Stimulated activated CD4-positive, alpha-beta T cell treated with anti-CD3 and anti-CD28 coated beads, Interleukin-4, amount 100 ng/mL, for 4 hours (primary cell): ENCODE data around the gene SUPT16H.
"Not testable (repeated sequence)": the region's sequence is repeated elsewhere in the genome, so short reads cannot be mapped to it uniquely, and the experiment has no call there.

Experiments
- DNase-seq, 2 experiments: peaks; one replicate each; pipeline ENCODE4 v3.0.0-alpha.2; 2020

The SUPT16H gene

GRCh38 chr14:21356511-21356910, 27.3 kb downstream of the SUPT16H start:
- DNase-seq, result no peak

GRCh38 chr14:21352587-21352986, 31.2 kb downstream of the SUPT16H start:
- no peak for DNase-seq

GRCh38 chr14:21350539-21350938, 33.3 kb downstream of the SUPT16H start:
- DNase-seq, result no peak

- no peak for DNase-seq
Observed at GRCh38 chr14:21347201-21347600, 36.6 kb downstream of the SUPT16H start.

- no peak for DNase-seq
Observed at GRCh38 chr14:21346532-21347135, 37.2 kb downstream of the SUPT16H start.

GRCh38 chr14:21343035-21343794, 40.6 kb downstream of the SUPT16H start:
- DNase-seq, result no peak

- DNase-seq, result no peak
Observed at GRCh38 chr14:21334202-21334906, 49.5 kb downstream of the SUPT16H start.

- DNase-seq, result no peak
Observed at GRCh38 chr14:21332950-21333349, 50.9 kb downstream of the SUPT16H start.

- DNase-seq, result no peak
Observed at GRCh38 chr14:21326972-21327371, 56.8 kb downstream of the SUPT16H start.

- DNase-seq, result no peak
Observed at GRCh38 chr14:21322716-21323115, 61.1 kb downstream of the SUPT16H start.

GRCh38 chr14:21320913-21321312, 62.9 kb downstream of the SUPT16H start:
- no peak for DNase-seq

GRCh38 chr14:21317398-21317797, 66.4 kb downstream of the SUPT16H start:
- no peak for DNase-seq

GRCh38 chr14:21313512-21313911, 70.3 kb downstream of the SUPT16H start:
- no peak for DNase-seq

- DNase-seq, result no peak
Observed at GRCh38 chr14:21311614-21312013, 72.2 kb downstream of the SUPT16H start.

- DNase-seq, result no peak
Observed at GRCh38 chr14:21309956-21310355, 73.9 kb downstream of the SUPT16H start.

- DNase-seq, result no peak
Observed at GRCh38 chr14:21309238-21309636, 74.6 kb downstream of the SUPT16H start.

- peak; percentile 60 to 88 for DNase-seq
Observed at GRCh38 chr14:21308479-21309237, 75.2 kb downstream of the SUPT16H start.

GRCh38 chr14:21308132-21308478, 75.7 kb downstream of the SUPT16H start:
- DNase-seq, result no peak

- no peak for DNase-seq
Observed at GRCh38 chr14:21307637-21308036, 76.2 kb downstream of the SUPT16H start.

GRCh38 chr14:21302836-21303140, 81.0 kb downstream of the SUPT16H start:
- not testable (repeated sequence) for DNase-seq

GRCh38 chr14:21302013-21302835, 81.6 kb downstream of the SUPT16H start:
- no peak for DNase-seq
